Measurements from ENCODE around the gene RABAC1. TPM values are rescaled to one million over a fixed set of nuclear protein-coding genes. Genes with fewer than 3 reads are reported as not detected.

RABAC1 gene
- total and polyA plus RNA-seq, 4 experiments from 2014 or later, result 97.4 to 256 (median 149) TPM

- no peaks in the 10 kb centered on the region for H3K36me3 ChIP-seq (ENCODE audit: insufficient read depth, low read length)
- Mint-ChIP-seq H3K4me1 (peaks cover 20 to 44% (median 27%) of the 10 kb centered on the region in 4 donors), H3K4me3 (peak overlapping the region; percentile 86 to 98 (median 94)), H3K9me3 (no peaks in the 10 kb centered on the region), H3K27me3 (no peaks in the 10 kb centered on the region), H3K36me3 (no peaks in the 10 kb centered on the region), H3K27ac (peak overlapping the region; percentile 75 to 96 (median 89))
- CTCF ChIA-PET (ENCODE audit: partially characterized antibody), result interaction anchor here (0.9 to 1.9 kb wide), 6 partner anchors 8 to 69 kb away, joined by 3 to 7 read pairs (median 4); partner anchors contain the start of gene RPS19
- no peaks in the 10 kb centered on the region for H3K27me3 ChIP-seq (ENCODE audit: insufficient read depth, low read length)
- no peaks in the 10 kb centered on the region for H3K9me3 ChIP-seq (ENCODE audit: control insufficient read depth in 1 of 2, low read length in 2 of 2)
- H3K4me1 ChIP-seq (ENCODE audit: insufficient read depth, low read length), result peaks cover 28% of the 10 kb centered on the region
- no peak overlapping the region for H3K27ac ChIP-seq (ENCODE audit: low read depth, low read length)
- intact Hi-C loops (cut with micrococcal nuclease), result loop anchor here (1.0 to 2.0 kb wide), 3 partner anchors 14 to 54 kb away; no protein-coding TSS in a partner anchor
- POLR2A ChIA-PET (ENCODE audit: partially characterized antibody), result interaction anchor here (0.9 to 10.2 kb wide), 15 partner anchors 16 to 69 kb away, joined by 3 to 156 read pairs (median 7); partner anchors contain the start of genes ARHGEF1 and RPS19
- H3K4me3 ChIP-seq (ENCODE audit: low read length in 2 of 2), result peak overlapping the region; percentile 37 to 74
- DNase-seq, result peak; percentile 51 to 68 (median 54)
Observed at GRCh38 chr19:41928754-41929535, 30.2 kb downstream of the RABAC1 start.

GRCh38 chr19:41928221-41928683 lies 30.9 kb downstream of the RABAC1 start, which contains the start of gene ERFL:
ERFL (minus strand) TSS chr19:41928449; CDS start chr19:41912919, 15,530 bp downstream.
- Histone ChIP-seq H3K27me3 (ENCODE audit: insufficient read depth, low read length) (no peaks in the 10 kb centered on the region), H3K4me3 (ENCODE audit: low read length in 2 of 2) (peak within 1 kb of the TSS; percentile 57 to 74), H3K36me3 (ENCODE audit: insufficient read depth, low read length) (no peaks in the 10 kb centered on the region), H3K27ac (ENCODE audit: low read depth, low read length) (peak within 1 kb of the TSS; percentile 33), H3K9me3 (ENCODE audit: control insufficient read depth in 1 of 2, low read length in 2 of 2) (no peaks in the 10 kb centered on the region), H3K4me1 (ENCODE audit: insufficient read depth, low read length) (peaks cover 27% of the 10 kb centered on the region)
- Mint-ChIP-seq H3K27ac (peak within 1 kb of the TSS; percentile 75 to 96 (median 89)), H3K4me1 (peaks cover 18 to 37% (median 23%) of the 10 kb centered on the region in 4 donors), H3K27me3 (no peaks in the 10 kb centered on the region), H3K36me3 (peaks cover 0 to 2% of the 10 kb centered on the region in 2 donors), H3K4me3 (peak within 1 kb of the TSS; percentile 86 to 98 (median 94)), H3K9me3 (no peaks in the 10 kb centered on the region)
- ChIA-PET CTCF (ENCODE audit: partially characterized antibody) (interaction anchor here (0.9 to 1.9 kb wide), 4 partner anchors 9 to 68 kb away, joined by 3 to 7 read pairs (median 4); partner anchors contain the start of gene RPS19), POLR2A (ENCODE audit: partially characterized antibody) (interaction anchor here (0.6 to 10.2 kb wide), 16 partner anchors 14 to 379 kb away, joined by 3 to 156 read pairs (median 4); partner anchors contain the start of genes ARHGEF1, RABAC1 and RPS19)
- peak in 1 of 5 donors; percentile 28 for DNase-seq
- intact Hi-C loops (cut with micrococcal nuclease), result loop anchor here (1.0 to 2.0 kb wide), 3 partner anchors 13 to 53 kb away; no protein-coding TSS in a partner anchor

GRCh38 chr19:41927497-41928192 lies 31.5 kb downstream of the RABAC1 start:
- ChIA-PET CTCF (ENCODE audit: partially characterized antibody) (interaction anchor here (0.7 to 1.9 kb wide), 4 partner anchors 9 to 67 kb away, joined by 3 to 7 read pairs (median 5); partner anchors contain the start of gene RPS19), POLR2A (ENCODE audit: partially characterized antibody) (interaction anchor here (0.6 to 10.2 kb wide), 16 partner anchors 15 to 379 kb away, joined by 3 to 156 read pairs (median 4); partner anchors contain the start of genes ARHGEF1, RABAC1 and RPS19)
- H3K36me3 Mint-ChIP-seq, result peaks cover 0 to 4% of the 10 kb centered on the region in 2 donors
- peaks cover 27% of the 10 kb centered on the region for H3K4me1 ChIP-seq (ENCODE audit: insufficient read depth, low read length)
- H3K27ac Mint-ChIP-seq, result peak overlapping the region in 4 of 7 donors; percentile 44 to 74 (median 52)
- no peaks in the 10 kb centered on the region for H3K9me3 Mint-ChIP-seq
- DNase-seq, result peak in 1 of 5 donors; percentile 29
- peak overlapping the region; percentile 33 for H3K27ac ChIP-seq (ENCODE audit: low read depth, low read length)
- peak overlapping the region; percentile 57 to 74 for H3K4me3 ChIP-seq (ENCODE audit: low read length in 2 of 2)
- peak overlapping the region in 7 of 8 donors; percentile 84 to 96 (median 86) for H3K4me3 Mint-ChIP-seq
- H3K9me3 ChIP-seq (ENCODE audit: control insufficient read depth in 1 of 2, low read length in 2 of 2), result no peaks in the 10 kb centered on the region
- no peaks in the 10 kb centered on the region for H3K36me3 ChIP-seq (ENCODE audit: insufficient read depth, low read length)
- H3K27me3 Mint-ChIP-seq, result peaks cover 0 to 2% of the 10 kb centered on the region in 2 donors
- H3K27me3 ChIP-seq (ENCODE audit: insufficient read depth, low read length), result no peaks in the 10 kb centered on the region
- intact Hi-C loops (cut with micrococcal nuclease), result loop anchor here (1.0 to 2.0 kb wide), 3 partner anchors 13 to 52 kb away; no protein-coding TSS in a partner anchor
- H3K4me1 Mint-ChIP-seq, result peaks cover 20 to 31% (median 26%) of the 10 kb centered on the region in 4 donors

DNA sequence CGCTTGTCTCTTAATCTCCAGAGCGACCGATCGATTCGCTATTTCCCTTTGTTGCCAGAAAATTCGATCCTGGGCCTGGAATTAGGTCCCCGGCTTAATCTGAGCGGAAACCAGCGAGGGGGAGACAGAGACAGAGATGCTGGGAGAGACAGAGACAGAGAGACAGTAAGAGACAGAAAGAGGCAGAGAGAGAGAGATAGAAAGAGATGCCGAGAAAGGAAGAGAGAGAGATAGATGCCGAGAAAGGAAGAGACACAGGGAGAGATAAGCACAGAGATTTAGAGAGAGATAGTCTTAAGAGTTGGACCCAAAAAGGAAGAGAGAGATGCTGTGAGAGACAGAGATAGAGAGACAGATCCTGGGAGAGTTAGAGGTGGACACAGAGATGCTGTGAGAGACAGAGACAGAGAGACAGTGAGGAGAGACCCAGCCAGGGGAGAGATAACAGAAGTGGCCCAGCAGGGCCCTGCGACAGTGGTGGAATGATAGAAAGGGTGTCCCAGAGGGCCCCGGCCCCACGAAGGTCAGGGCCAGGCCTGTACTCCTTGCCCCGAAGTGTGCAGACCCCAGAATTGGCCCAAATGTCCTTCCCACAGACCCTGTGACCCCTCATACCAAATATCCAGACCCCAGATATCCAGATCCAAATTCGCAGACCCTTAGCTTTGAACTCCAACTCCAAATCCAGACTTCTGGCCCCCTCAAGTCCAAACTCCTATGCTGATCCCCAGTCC lies 32.2 kb downstream of the RABAC1 start:
- POLR2A ChIA-PET (ENCODE audit: partially characterized antibody), result interaction anchor here (0.6 to 10.2 kb wide), 9 partner anchors 16 to 66 kb away, joined by 3 to 156 read pairs (median 7); partner anchors contain the start of genes ARHGEF1 and RPS19

GRCh38 chr19:41926028-41926762 lies 32.9 kb downstream of the RABAC1 start:
- ChIA-PET CTCF (ENCODE audit: partially characterized antibody) (no interaction called here), POLR2A (ENCODE audit: partially characterized antibody) (interaction anchor here (1.1 to 10.2 kb wide), 4 partner anchors 14 to 53 kb away, joined by 4 to 156 read pairs (median 8); partner anchors contain the start of gene ARHGEF1)
- H3K27me3 ChIP-seq (ENCODE audit: insufficient read depth, low read length), result no peaks in the 10 kb centered on the region
- H3K27ac ChIP-seq (ENCODE audit: low read depth, low read length), result no peak overlapping the region
- no peak for DNase-seq
- peaks cover 0 to 2% of the 10 kb centered on the region in 2 donors for H3K27me3 Mint-ChIP-seq
- H3K4me1 Mint-ChIP-seq, result peaks cover 22 to 32% (median 28%) of the 10 kb centered on the region in 4 donors
- no peak overlapping the region for H3K4me3 ChIP-seq (ENCODE audit: low read length in 2 of 2)
- no peaks in the 10 kb centered on the region for H3K9me3 Mint-ChIP-seq
- no peaks in the 10 kb centered on the region for H3K9me3 ChIP-seq (ENCODE audit: control insufficient read depth in 1 of 2, low read length in 2 of 2)
- H3K36me3 ChIP-seq (ENCODE audit: insufficient read depth, low read length), result no peaks in the 10 kb centered on the region
- H3K4me3 Mint-ChIP-seq, result no peak overlapping the region
- no peak overlapping the region for H3K27ac Mint-ChIP-seq
- peaks cover 0 to 4% of the 10 kb centered on the region in 2 donors for H3K36me3 Mint-ChIP-seq
- H3K4me1 ChIP-seq (ENCODE audit: insufficient read depth, low read length), result peaks cover 27% of the 10 kb centered on the region
- intact Hi-C loops (cut with micrococcal nuclease), result no loop called here

More for the DNA sequence above, 32.2 kb downstream of the RABAC1 start:
- Histone ChIP-seq H3K4me3 (ENCODE audit: low read length in 2 of 2) (no peak overlapping the region), H3K36me3 (ENCODE audit: insufficient read depth, low read length) (no peaks in the 10 kb centered on the region), H3K27me3 (ENCODE audit: insufficient read depth, low read length) (no peaks in the 10 kb centered on the region), H3K9me3 (ENCODE audit: control insufficient read depth in 1 of 2, low read length in 2 of 2) (no peaks in the 10 kb centered on the region), H3K27ac (ENCODE audit: low read depth, low read length) (no peak overlapping the region), H3K4me1 (ENCODE audit: insufficient read depth, low read length) (peaks cover 27% of the 10 kb centered on the region)
- peaks cover 22 to 35% (median 27%) of the 10 kb centered on the region in 4 donors for H3K4me1 Mint-ChIP-seq
- CTCF ChIA-PET (ENCODE audit: partially characterized antibody), result interaction anchor here (0.7 to 1.9 kb wide), 3 partner anchors 10 to 67 kb away, joined by 4 to 7 read pairs (median 6); partner anchors contain the start of gene RPS19
- no peaks in the 10 kb centered on the region for H3K9me3 Mint-ChIP-seq
- no peak overlapping the region for H3K4me3 Mint-ChIP-seq
- H3K27me3 Mint-ChIP-seq, result peaks cover 0 to 2% of the 10 kb centered on the region in 2 donors
- H3K27ac Mint-ChIP-seq, result no peak overlapping the region
- H3K36me3 Mint-ChIP-seq, result peaks cover 0 to 4% of the 10 kb centered on the region in 2 donors
- intact Hi-C loops (cut with micrococcal nuclease), result no loop called here
- DNase-seq, result no peak

Data from CD4-positive, alpha-beta memory T cell (primary cell).